Colonic mucosa (tissue), 4 donors: ENCODE results near the gene SHANK2. TPM values are rescaled to one million over a fixed set of nuclear protein-coding genes. Genes with fewer than 3 reads are reported as not detected.

Experiments
- DNase-seq: peaks from one replicate; pipeline ENCODE4 v3.0.0-alpha.2; 2020
- H3K27ac ChIP-seq: fragments of 200-600 bp; one replicate; pipeline ENCODE4 v1.8.0; 2021
- H3K27me3 ChIP-seq: fragments of 200-600 bp; one replicate; pipeline ENCODE4 v1.8.0; 2021
- H3K36me3 ChIP-seq: fragments of 200-600 bp; one replicate; pipeline ENCODE4 v1.8.0; 2021
- H3K4me1 ChIP-seq: fragments of 200-600 bp; one replicate; pipeline ENCODE4 v1.8.0; 2021; ENCODE audit warnings: mild to moderate bottlenecking
- H3K4me3 ChIP-seq: fragments of 200-600 bp; one replicate; pipeline ENCODE4 v1.8.0; 2021
- H3K9ac ChIP-seq, 2 donors: one replicate each; pipeline ENCODE4 v1.7.0; 2013; ENCODE audit warnings: control low read depth in 2 of 2, low read depth in 2 of 2, low read length in 2 of 2
- H3K9me3 ChIP-seq: fragments of 200-600 bp; one replicate; pipeline ENCODE4 v1.8.0; 2021
- intact Hi-C: fragments of 100-400 bp; cut with DNase I; formaldehyde crosslinking; loops from one replicate; pipeline ENCODE4 v1.14.1; 2022
- total RNA-seq, 2 donors: library from RNA; stranded (reverse); fragmentation: NEBNext Ultra II Directional in 1 of 2; extraction: Animal tissue kit (Norgen Biotek cat#: 25700) in 1 of 2; gene quantifications; one replicate each; pipeline ENCODE4 v1.2.1, GENCODE V29; 2021
- TF ChIP-seq, protein P1 (sequence below): fragments of 200-600 bp; IDR thresholded peaks from one replicate; pipeline ENCODE4 v1.8.0; 2022; ENCODE audit warnings: antibody characterized with exemption, mild to moderate bottlenecking
- donor health status: healthy.
- donor health status: DM: no; HTN: no; CAD: no.
- donor health status: DM: no; HTN: no; CAD: no.

SHANK2 gene
- total RNA-seq, 2 donors from 2014 or later, result 26.0 to 38.1 TPM

GRCh38 chr11:71253794-71254193 is 1.4 kb upstream of the SHANK2 start:
- H3K9me3 ChIP-seq, result no peaks in the 10 kb centered on the region
- no peak overlapping the region for H3K4me3 ChIP-seq
- H3K27me3 ChIP-seq, result peaks cover 8% of the 10 kb centered on the region
- no peak overlapping the region for H3K9ac ChIP-seq
- no peaks in the 10 kb centered on the region for H3K36me3 ChIP-seq
- intact Hi-C loops, result no loop called here
- H3K27ac ChIP-seq, result no peak overlapping the region
- DNase-seq, result no peak
- H3K4me1 ChIP-seq, result peaks cover 6% of the 10 kb centered on the region
- TF ChIP-seq, protein P1, sequence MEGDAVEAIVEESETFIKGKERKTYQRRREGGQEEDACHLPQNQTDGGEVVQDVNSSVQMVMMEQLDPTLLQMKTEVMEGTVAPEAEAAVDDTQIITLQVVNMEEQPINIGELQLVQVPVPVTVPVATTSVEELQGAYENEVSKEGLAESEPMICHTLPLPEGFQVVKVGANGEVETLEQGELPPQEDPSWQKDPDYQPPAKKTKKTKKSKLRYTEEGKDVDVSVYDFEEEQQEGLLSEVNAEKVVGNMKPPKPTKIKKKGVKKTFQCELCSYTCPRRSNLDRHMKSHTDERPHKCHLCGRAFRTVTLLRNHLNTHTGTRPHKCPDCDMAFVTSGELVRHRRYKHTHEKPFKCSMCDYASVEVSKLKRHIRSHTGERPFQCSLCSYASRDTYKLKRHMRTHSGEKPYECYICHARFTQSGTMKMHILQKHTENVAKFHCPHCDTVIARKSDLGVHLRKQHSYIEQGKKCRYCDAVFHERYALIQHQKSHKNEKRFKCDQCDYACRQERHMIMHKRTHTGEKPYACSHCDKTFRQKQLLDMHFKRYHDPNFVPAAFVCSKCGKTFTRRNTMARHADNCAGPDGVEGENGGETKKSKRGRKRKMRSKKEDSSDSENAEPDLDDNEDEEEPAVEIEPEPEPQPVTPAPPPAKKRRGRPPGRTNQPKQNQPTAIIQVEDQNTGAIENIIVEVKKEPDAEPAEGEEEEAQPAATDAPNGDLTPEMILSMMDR, result no peak

GRCh38 chr11:71252770-71253730 is 673 bp upstream of the SHANK2 start:
- Histone ChIP-seq H3K4me3 (peak overlapping the region; percentile 66), H3K4me1 (peaks cover 6% of the 10 kb centered on the region), H3K9me3 (no peaks in the 10 kb centered on the region), H3K27me3 (peaks cover 8% of the 10 kb centered on the region), H3K9ac (peak overlapping the region; percentile 24 to 46), H3K27ac (peak overlapping the region; percentile 43), H3K36me3 (no peaks in the 10 kb centered on the region)
- TF ChIP-seq, protein P1, result no peak
- peak; percentile 62 for DNase-seq
- intact Hi-C loops, result no loop called here

DNA sequence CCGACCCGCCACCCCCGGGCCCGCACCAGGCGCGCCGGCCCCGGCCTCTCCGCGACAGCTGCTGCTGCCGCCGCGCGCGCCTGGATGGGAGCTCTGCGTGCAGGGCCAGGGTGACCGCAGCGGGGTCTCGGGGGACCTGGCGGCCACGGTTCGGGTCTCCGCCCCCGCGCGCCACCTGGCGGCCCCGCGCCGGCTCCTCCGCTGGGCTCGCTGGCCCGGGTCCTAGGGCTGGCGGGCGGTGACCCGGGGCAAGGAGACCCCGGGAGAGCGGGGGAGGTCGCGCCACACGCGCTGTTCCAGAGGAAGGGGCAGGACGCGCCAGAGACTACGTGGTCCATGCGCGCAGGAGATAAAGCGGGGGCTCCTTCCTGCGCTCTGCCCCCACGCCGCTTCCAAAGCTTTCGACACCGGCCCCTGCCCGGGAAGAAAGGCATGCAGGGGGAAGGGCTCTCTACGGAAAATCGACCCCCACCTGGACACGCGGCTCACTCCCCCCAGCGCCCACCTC is 562 bp downstream of the SHANK2 start:
- intact Hi-C loops, result no loop called here
- Histone ChIP-seq H3K36me3 (no peaks in the 10 kb centered on the region), H3K9ac (peak overlapping the region; percentile 73 to 84), H3K27ac (peak overlapping the region; percentile 43), H3K4me3 (peak overlapping the region; percentile 66), H3K27me3 (peaks cover 8% of the 10 kb centered on the region), H3K4me1 (peaks cover 6% of the 10 kb centered on the region), H3K9me3 (no peaks in the 10 kb centered on the region)
- TF ChIP-seq, protein P1, result no peak
- peak; percentile 55 for DNase-seq

- intact Hi-C loops, result no loop called here
- H3K4me1 ChIP-seq, result peaks cover 6% of the 10 kb centered on the region
- H3K27ac ChIP-seq, result no peak overlapping the region
- H3K9me3 ChIP-seq, result no peaks in the 10 kb centered on the region
- H3K4me3 ChIP-seq, result peak overlapping the region; percentile 66
- TF ChIP-seq, protein P1, result no peak
- no peaks in the 10 kb centered on the region for H3K36me3 ChIP-seq
- H3K9ac ChIP-seq, result peak overlapping the region in 1 of 2 donors; percentile 84
- no peak for DNase-seq
- H3K27me3 ChIP-seq, result peaks cover 8% of the 10 kb centered on the region
Measured at GRCh38 chr11:71251151-71251721, 1.1 kb downstream of the SHANK2 start.

DNA sequence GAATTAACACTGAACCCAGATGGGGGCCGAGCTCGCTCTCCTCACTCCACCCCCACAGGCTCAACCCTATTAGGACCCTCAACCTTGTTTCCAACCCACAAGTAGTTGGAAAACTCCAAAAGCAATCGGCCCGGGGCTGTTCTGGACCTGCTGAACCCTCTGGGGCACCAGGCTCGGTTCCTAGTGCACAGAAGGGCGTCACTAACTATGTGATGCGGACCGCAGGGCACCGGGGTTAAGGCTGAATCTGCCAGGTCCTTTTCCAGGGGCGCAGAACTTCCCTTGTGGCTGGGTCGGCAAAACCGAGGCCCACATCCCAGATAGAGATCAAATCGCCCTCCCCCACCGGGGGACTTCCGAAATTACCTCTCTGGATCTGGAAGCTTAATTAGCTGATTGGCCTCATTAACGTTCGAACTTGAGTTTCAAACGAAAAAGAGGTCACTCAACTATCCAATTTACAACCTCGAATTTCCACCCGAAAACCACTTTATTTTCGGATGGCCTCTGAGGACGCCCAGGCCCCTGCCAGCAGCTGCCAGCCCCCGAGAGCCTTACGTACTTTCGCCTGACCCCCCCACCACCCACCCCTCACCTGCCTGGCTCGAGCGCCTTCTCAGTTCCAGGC is 1.7 kb downstream of the SHANK2 start:
- intact Hi-C loops, result no loop called here
- no peak for DNase-seq
- peak overlapping the region in 1 of 2 donors; percentile 84 for H3K9ac ChIP-seq
- H3K4me1 ChIP-seq, result peaks cover 6% of the 10 kb centered on the region
- H3K27me3 ChIP-seq, result peaks cover 8% of the 10 kb centered on the region
- TF ChIP-seq, protein P1, result no peak
- H3K36me3 ChIP-seq, result no peaks in the 10 kb centered on the region
- H3K4me3 ChIP-seq, result peak overlapping the region; percentile 66
- H3K27ac ChIP-seq, result no peak overlapping the region
- H3K9me3 ChIP-seq, result no peaks in the 10 kb centered on the region
